Natural killer cell (primary cell): Measurements from ENCODE around the gene AGAP2. TPM values are rescaled to one million over a fixed set of nuclear protein-coding genes. Genes with fewer than 3 reads are reported as not detected.

Experiments used
- ATAC-seq, 3 donors: fragments of 150-1000 bp in 2 of 3; fragments of 200-7000 bp in 1 of 3; cut with Tn5 transposase; 1 replicate in 1 of 3; 2 replicates in 2 of 3; pipeline ENCODE4 v1.10.0; 2021; ENCODE audit warnings: mild to moderate bottlenecking in 2 of 3, moderate library complexity in 2 of 3
- DNase-seq, 2 donors: peaks; one replicate each; pipeline versions ENCODE4 v3.0.0 to v3.0.0-alpha.2; 2013 to 2021; ENCODE audit warnings: mixed read lengths in 1 of 2
- H3K27ac ChIP-seq: one replicate; pipeline ENCODE4 v1.5.1; 2013; ENCODE audit warnings: mild to moderate bottlenecking, low read length
- H3K27me3 ChIP-seq: one replicate; pipeline ENCODE4 v1.6.1; 2013; ENCODE audit warnings: low read length; ENCODE audit not compliant: control insufficient read depth, insufficient read depth
- H3K36me3 ChIP-seq: one replicate; pipeline ENCODE4 v1.6.1; 2013; ENCODE audit warnings: low read length; ENCODE audit not compliant: control insufficient read depth, insufficient read depth
- H3K4me1 ChIP-seq: one replicate; pipeline ENCODE4 v1.6.1; 2013; ENCODE audit warnings: low read length; ENCODE audit not compliant: control insufficient read depth, insufficient read depth
- H3K4me3 ChIP-seq: one replicate; pipeline ENCODE4 v1.5.1; 2013; ENCODE audit warnings: low read length
- H3K9me3 ChIP-seq: one replicate; pipeline ENCODE4 v1.6.1; 2013; ENCODE audit warnings: low read length; ENCODE audit not compliant: control insufficient read depth, insufficient read depth
- H3K27ac Mint-ChIP-seq, 2 donors: one replicate each; pipeline ENCODE4 v1.8.0; 2022; ENCODE audit warnings: mild to moderate bottlenecking in 2 of 2, mixed read lengths in 2 of 2, moderate library complexity in 1 of 2
- H3K27me3 Mint-ChIP-seq, 2 donors: one replicate each; pipeline ENCODE4 v1.8.0; 2022; ENCODE audit warnings: low read depth in 2 of 2, mixed read lengths in 2 of 2
- H3K36me3 Mint-ChIP-seq: one replicate; pipeline ENCODE4 v1.8.0; 2022; ENCODE audit warnings: mixed read lengths
- H3K4me1 Mint-ChIP-seq, 2 donors: one replicate each; pipeline ENCODE4 v1.8.0; 2022; ENCODE audit warnings: mixed read lengths in 2 of 2
- H3K4me3 Mint-ChIP-seq: one replicate; pipeline ENCODE4 v1.8.0; 2022; ENCODE audit warnings: mild to moderate bottlenecking, moderate library complexity, mixed read lengths
- H3K9me3 Mint-ChIP-seq, 2 donors: one replicate each; pipeline ENCODE4 v1.8.0; 2022; ENCODE audit warnings: mixed read lengths in 2 of 2
- CTCF ChIP-seq: fragments of 200-600 bp; IDR thresholded peaks from one replicate; pipeline ENCODE4 v1.8.0; 2022; ENCODE audit warnings: antibody characterized with exemption
- WGBS: methylation state at CpG from one replicate; pipeline ENCODE4 v1.1.7; 2013; ENCODE audit warnings: missing lambda C conversion rate; ENCODE audit not compliant: insufficient coverage; 5-methylcytosine and 5-hydroxymethylcytosine counted together
- intact Hi-C: fragments of 100-400 bp; cut with micrococcal nuclease; formaldehyde crosslinking; loops from one replicate; pipeline ENCODE4 v1.14.2; 2022
- total RNA-seq, 4 donors: library from RNA; stranded (reverse); fragments of 120-200 nt in 1 of 4; gene quantifications; one replicate each; pipeline versions ENCODE4 v1.2.3 to v1.2.4, GENCODE V29; 2013 to 2022

The AGAP2 gene
- total RNA-seq, 3 donors from 2014 or later (not counting 1 experiment from before 2014, with no cell fraction given): 54.1 to 63.5 (median 54.8) TPM

GRCh38 chr12:57762463-57762862, 23.9 kb upstream of the AGAP2 start:
- Mint-ChIP-seq H3K9me3 (no peaks in the 10 kb centered on the region), H3K27ac (no peak overlapping the region), H3K36me3 (no peaks in the 10 kb centered on the region), H3K4me3 (no peak overlapping the region), H3K4me1 (peaks cover 30 to 38% of the 10 kb centered on the region in 2 donors), H3K27me3 (peaks cover 38 to 44% of the 10 kb centered on the region in 2 donors)
- Histone ChIP-seq H3K9me3 (no peaks in the 10 kb centered on the region), H3K36me3 (peaks cover 12% of the 10 kb centered on the region), H3K27ac (no peak overlapping the region), H3K27me3 (peaks cover 41% of the 10 kb centered on the region), H3K4me3 (no peak overlapping the region), H3K4me1 (peaks cover 30% of the 10 kb centered on the region)
- intact Hi-C loops: no loop called here
- no peak for TF ChIP-seq CTCF
- no peak for ATAC-seq
- no peak for DNase-seq
- WGBS: 82% methylated on average over 2 of the region's 2 CpGs

- Histone ChIP-seq H3K36me3 (peaks cover 12% of the 10 kb centered on the region), H3K4me1 (peaks cover 29% of the 10 kb centered on the region), H3K9me3 (no peaks in the 10 kb centered on the region), H3K27me3 (peaks cover 32% of the 10 kb centered on the region), H3K27ac (no peak overlapping the region), H3K4me3 (no peak overlapping the region)
- no peak overlapping the region for H3K4me3 Mint-ChIP-seq
- H3K27ac Mint-ChIP-seq: no peak overlapping the region
- ATAC-seq: no peak
- DNase-seq: no peak
- H3K27me3 Mint-ChIP-seq: peaks cover 30 to 36% of the 10 kb centered on the region in 2 donors
- WGBS: 96% methylated on average over 4 of the region's 4 CpGs
- H3K9me3 Mint-ChIP-seq: no peaks in the 10 kb centered on the region
- H3K36me3 Mint-ChIP-seq: no peaks in the 10 kb centered on the region
- H3K4me1 Mint-ChIP-seq: peaks cover 32 to 40% of the 10 kb centered on the region in 2 donors
- no peak for TF ChIP-seq CTCF
- intact Hi-C loops: no loop called here
Observed at GRCh38 chr12:57761391-57761998, 23.0 kb upstream of the AGAP2 start.

GRCh38 chr12:57760347-57760982, 21.9 kb upstream of the AGAP2 start:
- no peak overlapping the region for H3K27ac Mint-ChIP-seq
- Histone ChIP-seq H3K27ac (no peak overlapping the region), H3K36me3 (peaks cover 12% of the 10 kb centered on the region), H3K9me3 (no peaks in the 10 kb centered on the region), H3K4me3 (no peak overlapping the region), H3K27me3 (peaks cover 22% of the 10 kb centered on the region), H3K4me1 (peaks cover 26% of the 10 kb centered on the region)
- TF ChIP-seq CTCF: no peak
- peaks cover 27 to 40% of the 10 kb centered on the region in 2 donors for H3K4me1 Mint-ChIP-seq
- intact Hi-C loops: no loop called here
- DNase-seq (no peak), ATAC-seq (no peak)
- WGBS: 100% methylated on average over 1 of the region's 3 CpGs
- H3K36me3 Mint-ChIP-seq: no peaks in the 10 kb centered on the region
- H3K4me3 Mint-ChIP-seq: no peak overlapping the region
- H3K27me3 Mint-ChIP-seq: peaks cover 24 to 31% of the 10 kb centered on the region in 2 donors
- H3K9me3 Mint-ChIP-seq: no peaks in the 10 kb centered on the region
